Measurements from ENCODE around the gene MAPKAPK3.
A peak's percentile ranks its signal among the peaks of the same experiment; 100 is the strongest.
"Not testable (repeated sequence)": the region's sequence is repeated elsewhere in the genome, so short reads cannot be mapped to it uniquely, and the experiment has no call there.

The MAPKAPK3 gene

DNA sequence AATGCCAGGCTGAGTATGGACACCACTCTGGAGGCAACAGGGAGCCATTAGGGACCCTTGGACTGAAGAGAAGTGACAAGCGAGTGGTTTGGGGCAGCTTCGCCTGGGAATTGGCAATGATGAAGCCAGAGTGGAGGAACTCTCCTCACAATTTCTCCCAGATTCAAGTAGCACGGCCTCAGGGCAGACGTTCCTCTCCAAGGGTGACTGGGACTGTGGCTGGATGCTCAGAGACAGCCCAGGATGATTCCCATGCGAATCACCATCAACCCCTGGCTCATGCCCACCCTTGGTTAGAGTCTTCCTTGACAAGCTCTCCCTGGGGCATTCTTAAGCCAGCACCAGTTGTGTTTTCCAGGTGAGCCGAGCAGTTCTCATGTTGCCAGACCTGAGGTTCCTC is 41.5 kb downstream of the MAPKAPK3 start:
- DNase-seq = no peak

DNA sequence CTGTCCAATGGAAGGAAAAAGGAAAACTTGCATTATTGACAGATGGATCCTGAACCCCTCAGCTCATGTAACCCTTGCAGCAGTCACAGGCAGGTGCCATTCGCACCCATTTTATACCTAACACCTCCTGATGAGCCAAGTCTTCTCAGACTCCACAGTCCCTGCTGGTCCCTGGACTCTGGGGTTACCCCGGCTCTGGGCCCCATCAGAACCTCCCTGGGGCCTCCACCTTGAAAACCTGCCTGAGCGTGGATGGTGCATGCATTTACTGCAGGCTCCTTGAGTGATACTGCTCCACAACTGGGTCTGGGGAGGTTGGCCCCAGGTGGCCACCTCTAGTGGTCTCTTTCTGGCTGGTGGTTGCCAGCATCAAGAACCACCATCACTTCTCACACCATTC is 41.9 kb downstream of the MAPKAPK3 start:
- no peak for DNase-seq

- no peak for DNase-seq
Measured at GRCh38 chr3:50660386-50660785, 43.4 kb downstream of the MAPKAPK3 start.

DNA sequence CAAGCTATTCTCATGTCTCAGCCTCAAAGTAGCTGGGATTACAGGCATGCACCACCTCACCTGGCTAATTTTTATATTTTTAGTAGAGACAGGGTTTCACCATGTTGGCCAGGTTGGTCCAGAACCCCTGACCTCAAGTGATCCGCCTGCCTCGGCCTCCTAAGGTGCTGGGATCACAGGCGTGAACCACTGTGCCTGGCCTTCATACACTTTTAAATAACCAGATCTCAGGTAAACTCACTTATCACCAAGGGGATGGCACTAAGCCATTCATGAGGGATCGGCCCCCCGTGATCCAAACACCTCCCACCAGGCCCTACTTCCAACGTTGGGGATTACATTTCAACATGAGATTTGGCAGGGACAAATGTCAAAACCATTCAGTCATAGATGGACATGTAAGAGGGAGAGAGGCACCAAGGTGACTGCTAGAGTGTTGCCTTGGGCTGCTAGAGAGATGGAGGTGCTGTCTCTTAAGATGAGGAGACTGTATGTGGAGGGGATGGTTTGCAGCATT is 44.4 kb downstream of the MAPKAPK3 start:
- DNase-seq = no peak

DNA sequence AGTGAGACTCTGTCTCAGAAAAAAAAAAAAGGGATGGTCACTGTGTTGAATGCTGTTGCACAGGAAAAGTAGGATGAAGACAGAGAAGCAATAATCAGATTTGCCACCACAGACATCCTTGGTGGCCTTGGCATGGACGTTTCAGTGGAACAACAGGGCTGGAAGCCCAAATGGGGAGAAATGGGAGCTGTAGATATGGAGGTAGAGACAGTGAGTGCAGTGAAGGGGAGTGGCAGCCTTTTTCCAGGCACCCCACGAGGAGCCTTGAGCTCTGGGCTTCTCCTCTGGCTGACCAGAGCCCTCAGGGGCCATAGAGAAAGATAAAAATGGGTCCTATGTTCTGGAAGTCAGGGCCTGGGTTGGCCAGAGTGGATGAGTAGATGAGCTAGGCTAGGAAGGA is 45.5 kb downstream of the MAPKAPK3 start:
- DNase-seq = no peak

- DNase-seq = no peak
Measured at GRCh38 chr3:50665081-50665840, 48.3 kb downstream of the MAPKAPK3 start.

GRCh38 chr3:50665841-50666115 is 48.8 kb downstream of the MAPKAPK3 start:
- not testable (repeated sequence) for DNase-seq

GRCh38 chr3:50666837-50667236 is 49.9 kb downstream of the MAPKAPK3 start:
- DNase-seq = no peak

DNA sequence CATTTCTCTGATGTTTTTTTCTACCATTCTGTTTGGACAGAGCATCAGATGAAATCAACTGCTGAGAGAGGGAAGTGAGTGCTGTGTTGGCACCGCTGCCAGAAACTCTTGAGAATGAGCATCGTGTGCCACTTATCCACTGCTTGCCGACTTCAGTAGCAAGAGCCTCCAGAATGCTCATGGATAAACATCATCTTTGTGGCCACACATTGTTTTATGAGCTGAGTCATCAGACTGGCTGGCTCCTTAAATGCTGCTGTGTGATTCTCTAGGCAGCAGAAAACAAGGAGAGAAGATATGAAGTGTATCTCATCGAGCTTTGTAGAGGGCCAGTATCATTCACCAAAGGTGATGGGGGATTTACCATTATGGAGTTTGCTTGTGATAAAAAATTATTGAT is 54.4 kb downstream of the MAPKAPK3 start:
- DNase-seq = no peak

GRCh38 chr3:50672656-50673055 is 55.7 kb downstream of the MAPKAPK3 start:
- DNase-seq = no peak

DNA sequence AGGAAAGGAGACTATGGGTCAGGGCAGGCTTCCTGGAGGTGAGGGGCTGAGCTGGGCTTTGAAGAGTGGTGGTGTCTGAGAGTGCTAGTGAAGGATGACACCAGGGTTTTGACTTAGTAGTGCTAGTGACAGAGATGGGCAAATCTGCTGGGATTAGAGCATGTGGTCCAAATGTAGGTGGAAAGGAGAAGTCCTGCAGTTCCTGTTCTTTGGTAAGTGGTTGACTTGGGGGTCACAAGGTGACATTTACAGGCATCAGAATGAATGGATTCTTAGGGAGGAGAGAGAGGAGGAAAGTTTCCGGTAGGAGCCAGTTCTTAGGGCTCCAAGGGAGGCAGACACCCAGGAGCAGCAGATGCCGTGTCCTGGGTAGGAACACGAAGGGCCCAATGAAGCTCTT is 57.0 kb downstream of the MAPKAPK3 start:
- DNase-seq = no peak

GRCh38 chr3:50674349-50675178 is 57.6 kb downstream of the MAPKAPK3 start, which contains the start of gene DOCK3:
DOCK3 (plus strand) TSS chr3:50674927; CDS start chr3:50675264, 337 bp downstream.
- DNase-seq = peak; percentile 28

- peak; percentile 33 for DNase-seq
Measured at GRCh38 chr3:50675179-50676030, 58.5 kb downstream of the MAPKAPK3 start.

- DNase-seq = no peak
Measured at GRCh38 chr3:50676031-50676705, 59.2 kb downstream of the MAPKAPK3 start.

- DNase-seq = no peak
Measured at GRCh38 chr3:50687127-50687751, 70.3 kb downstream of the MAPKAPK3 start.

DNA sequence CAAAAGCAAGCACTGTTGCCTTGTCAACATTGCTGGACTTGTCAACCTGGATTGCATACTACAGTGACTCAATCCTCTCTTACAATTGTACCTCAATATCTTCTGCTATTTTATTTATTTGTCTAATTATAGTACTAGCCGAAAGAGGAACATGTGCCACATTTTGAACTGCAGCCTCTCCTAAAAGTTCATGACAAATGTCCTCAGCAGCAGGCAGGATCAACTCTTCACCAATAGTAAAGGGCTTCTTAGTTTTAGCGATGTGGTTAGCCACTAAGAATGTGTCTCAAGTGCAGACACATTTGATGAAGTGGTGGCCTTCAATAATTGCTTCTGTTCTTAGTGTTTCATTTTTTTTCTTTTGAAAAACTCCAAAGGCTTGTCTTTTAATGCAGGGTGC is 71.0 kb downstream of the MAPKAPK3 start:
- no peak for DNase-seq

GRCh38 chr3:50688602-50689001 is 71.7 kb downstream of the MAPKAPK3 start:
- not testable (repeated sequence) for DNase-seq

DNA sequence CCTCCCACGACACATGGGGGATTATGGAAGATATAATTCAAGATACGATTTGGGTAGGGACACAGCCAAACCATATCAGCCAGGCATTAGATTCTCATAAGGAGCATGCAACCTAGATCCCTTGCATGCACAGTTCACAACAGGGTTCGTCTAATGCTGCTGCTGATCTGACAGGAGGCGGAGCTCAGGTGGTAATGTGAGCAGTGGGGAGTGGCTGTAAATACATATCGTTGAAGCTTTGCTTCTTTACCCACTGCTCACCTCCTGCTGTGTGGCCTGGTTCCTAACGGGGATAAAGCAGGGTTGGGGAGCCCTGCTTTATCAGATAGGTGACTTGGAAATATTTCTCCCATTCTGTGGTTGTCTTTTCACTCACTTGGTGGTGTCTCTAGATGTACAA is 72.6 kb downstream of the MAPKAPK3 start:
- no peak for DNase-seq

DNA sequence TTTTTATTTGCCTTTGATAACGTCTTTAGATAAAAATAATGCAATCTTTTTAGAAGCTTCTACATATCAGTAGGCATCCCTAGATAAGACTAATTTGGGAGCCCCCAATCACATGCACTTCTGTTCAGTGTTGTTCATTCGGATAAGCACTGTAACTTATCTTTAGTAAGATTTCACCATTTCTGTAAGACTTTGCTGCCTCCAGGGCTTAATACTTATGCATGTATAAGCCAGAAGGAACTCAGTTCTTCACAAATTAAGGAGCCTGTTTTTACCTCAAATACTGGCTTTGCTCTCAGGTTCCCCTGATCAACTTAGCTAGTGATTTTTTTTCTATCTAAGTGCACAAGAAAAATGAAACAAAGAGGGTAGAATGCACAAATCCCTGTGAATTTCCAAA is 78.1 kb downstream of the MAPKAPK3 start:
- DNase-seq = no peak

DNA sequence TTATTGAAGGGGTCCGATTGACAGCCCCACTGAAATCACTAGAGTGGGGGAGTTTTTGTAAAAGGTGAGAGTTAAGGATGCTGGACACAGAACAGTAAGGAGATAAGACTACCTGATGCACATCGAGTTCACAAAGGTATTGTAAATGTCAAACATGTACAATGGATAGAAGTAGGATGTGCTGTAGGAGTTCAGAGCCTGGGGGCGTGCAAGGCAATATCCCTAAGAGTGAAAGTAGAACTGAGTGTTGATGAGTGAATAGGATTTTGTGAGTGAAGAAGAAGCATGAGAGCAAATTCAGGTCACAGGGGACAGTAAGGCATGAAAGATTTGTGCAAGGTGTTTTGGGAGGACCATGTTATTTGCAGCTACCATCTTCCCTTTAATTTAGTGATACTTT is 79.3 kb downstream of the MAPKAPK3 start:
- no peak for DNase-seq

DNA sequence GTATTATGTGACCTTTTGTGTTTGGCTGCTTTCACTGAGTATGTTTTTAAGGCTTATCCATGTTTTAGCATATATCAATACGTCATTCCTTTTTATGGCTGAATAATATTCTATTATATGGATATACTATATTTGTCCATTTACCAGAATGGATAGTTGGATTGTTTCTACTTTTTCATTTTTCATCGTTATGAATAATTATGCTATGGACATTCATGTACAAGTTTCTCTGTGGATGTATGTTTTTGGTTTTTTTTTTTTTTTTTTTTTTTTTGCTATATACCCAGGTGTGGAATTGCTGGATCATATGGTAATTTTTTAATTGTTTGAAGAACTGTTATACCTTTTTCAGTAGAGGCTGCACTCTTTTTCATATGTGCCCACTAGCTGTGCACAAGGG is 81.3 kb downstream of the MAPKAPK3 start:
- DNase-seq = no peak
